Effector memory CD8-positive, alpha-beta T cell (primary cell): ENCODE measurements around the gene PDE8B.

Source experiments
- ATAC-seq: fragments of 150-1000 bp; cut with Tn5 transposase; replicated peaks from 2 replicates; pipeline ENCODE4 v1.10.0; 2021; ENCODE audit warnings: mild to moderate bottlenecking, moderate library complexity
- DNase-seq, 3 experiments: peaks; one replicate each; pipeline ENCODE4 v3.0.0; 2021
- H3K27ac Mint-ChIP-seq, 2 donors: one replicate each; pipeline ENCODE4 v1.8.0; 2022; ENCODE audit warnings: mild to moderate bottlenecking in 2 of 2, mixed read lengths in 2 of 2, moderate library complexity in 2 of 2
- H3K27me3 Mint-ChIP-seq, 2 donors: one replicate each; pipeline ENCODE4 v1.8.0; 2022; ENCODE audit warnings: mixed read lengths in 2 of 2
- H3K36me3 Mint-ChIP-seq: one replicate; pipeline ENCODE4 v1.8.0; 2022; ENCODE audit warnings: mild to moderate bottlenecking, moderate library complexity, mixed read lengths; ENCODE audit not compliant: insufficient read depth
- H3K4me1 Mint-ChIP-seq, 2 donors: one replicate each; pipeline ENCODE4 v1.8.0; 2022; ENCODE audit warnings: low read depth in 2 of 2, mixed read lengths in 2 of 2
- H3K4me3 Mint-ChIP-seq, 2 donors: one replicate each; pipeline ENCODE4 v1.8.0; 2022; ENCODE audit warnings: mild to moderate bottlenecking in 2 of 2, mixed read lengths in 2 of 2, moderate library complexity in 2 of 2
- H3K9me3 Mint-ChIP-seq, 2 donors: one replicate each; pipeline ENCODE4 v1.8.0; 2022; ENCODE audit warnings: mixed read lengths in 2 of 2

The PDE8B gene

GRCh38 chr5:77423022-77423750, 212.7 kb downstream of the PDE8B start:
- Mint-ChIP-seq H3K27me3 (peaks cover 3 to 5% of the 10 kb centered on the region in 2 donors), H3K36me3 (no peaks in the 10 kb centered on the region), H3K27ac (no peak overlapping the region), H3K4me3 (no peak overlapping the region), H3K4me1 (no peaks in the 10 kb centered on the region), H3K9me3 (no peaks in the 10 kb centered on the region)
- DNase-seq (no peak), ATAC-seq (no peak)

- Mint-ChIP-seq H3K36me3 (no peaks in the 10 kb centered on the region), H3K4me1 (no peaks in the 10 kb centered on the region), H3K27ac (no peak overlapping the region), H3K9me3 (no peaks in the 10 kb centered on the region), H3K27me3 (no peaks in the 10 kb centered on the region), H3K4me3 (no peak overlapping the region)
- ATAC-seq (no peak), DNase-seq (no peak)
Observed at GRCh38 chr5:77424921-77425320, 214.4 kb downstream of the PDE8B start.

- H3K36me3 Mint-ChIP-seq = no peaks in the 10 kb centered on the region
- no peak for DNase-seq
- ATAC-seq = no peak
Observed at GRCh38 chr5:77425420-77425819, 214.9 kb downstream of the PDE8B start.

GRCh38 chr5:77425998-77426659, 215.6 kb downstream of the PDE8B start:
- no peak for DNase-seq
- H3K27me3 Mint-ChIP-seq = no peaks in the 10 kb centered on the region
- no peak overlapping the region for H3K4me3 Mint-ChIP-seq
- ATAC-seq = no peak
- H3K4me1 Mint-ChIP-seq = no peaks in the 10 kb centered on the region
- no peak overlapping the region for H3K27ac Mint-ChIP-seq
- H3K9me3 Mint-ChIP-seq = no peaks in the 10 kb centered on the region
- no peaks in the 10 kb centered on the region for H3K36me3 Mint-ChIP-seq

More at GRCh38 chr5:77425420-77425819, 214.9 kb downstream of the PDE8B start:
- no peak overlapping the region for H3K4me3 Mint-ChIP-seq
- no peaks in the 10 kb centered on the region for H3K4me1 Mint-ChIP-seq
- H3K27ac Mint-ChIP-seq = no peak overlapping the region
- no peaks in the 10 kb centered on the region for H3K9me3 Mint-ChIP-seq
- H3K27me3 Mint-ChIP-seq = no peaks in the 10 kb centered on the region

- Mint-ChIP-seq H3K36me3 (no peaks in the 10 kb centered on the region), H3K4me1 (no peaks in the 10 kb centered on the region), H3K27me3 (no peaks in the 10 kb centered on the region), H3K27ac (no peak overlapping the region), H3K4me3 (no peak overlapping the region), H3K9me3 (no peaks in the 10 kb centered on the region)
- no peak for DNase-seq
- ATAC-seq = no peak
Observed at GRCh38 chr5:77426670-77427069, 216.2 kb downstream of the PDE8B start.

GRCh38 chr5:77427998-77428397, 217.5 kb downstream of the PDE8B start:
- Mint-ChIP-seq H3K36me3 (no peaks in the 10 kb centered on the region), H3K27me3 (no peaks in the 10 kb centered on the region), H3K9me3 (no peaks in the 10 kb centered on the region), H3K4me1 (no peaks in the 10 kb centered on the region), H3K27ac (no peak overlapping the region), H3K4me3 (no peak overlapping the region)
- DNase-seq (no peak), ATAC-seq (no peak)

- no peak overlapping the region for H3K27ac Mint-ChIP-seq
- DNase-seq (no peak), ATAC-seq (no peak)
- H3K9me3 Mint-ChIP-seq = no peaks in the 10 kb centered on the region
- no peaks in the 10 kb centered on the region for H3K36me3 Mint-ChIP-seq
- no peaks in the 10 kb centered on the region for H3K27me3 Mint-ChIP-seq
- H3K4me3 Mint-ChIP-seq = no peak overlapping the region
- no peaks in the 10 kb centered on the region for H3K4me1 Mint-ChIP-seq
Observed at GRCh38 chr5:77428526-77428925, 218.0 kb downstream of the PDE8B start.

GRCh38 chr5:77430726-77431125, 220.2 kb downstream of the PDE8B start:
- H3K27me3 Mint-ChIP-seq = no peaks in the 10 kb centered on the region
- ATAC-seq = no peak
- no peaks in the 10 kb centered on the region for H3K4me1 Mint-ChIP-seq
- H3K9me3 Mint-ChIP-seq = no peaks in the 10 kb centered on the region
- H3K36me3 Mint-ChIP-seq = peaks cover 11% of the 10 kb centered on the region
- no peak for DNase-seq
- H3K4me3 Mint-ChIP-seq = no peak overlapping the region
- no peak overlapping the region for H3K27ac Mint-ChIP-seq

GRCh38 chr5:77431286-77431685, 220.8 kb downstream of the PDE8B start:
- Mint-ChIP-seq H3K36me3 (peaks cover 11% of the 10 kb centered on the region), H3K4me3 (no peak overlapping the region), H3K27ac (no peak overlapping the region), H3K9me3 (no peaks in the 10 kb centered on the region), H3K27me3 (no peaks in the 10 kb centered on the region), H3K4me1 (no peaks in the 10 kb centered on the region)
- DNase-seq (no peak), ATAC-seq (no peak)

- Mint-ChIP-seq H3K4me1 (no peaks in the 10 kb centered on the region), H3K9me3 (no peaks in the 10 kb centered on the region), H3K36me3 (peaks cover 11% of the 10 kb centered on the region), H3K27me3 (no peaks in the 10 kb centered on the region), H3K4me3 (no peak overlapping the region), H3K27ac (no peak overlapping the region)
- DNase-seq = no peak
- no peak for ATAC-seq
Observed at GRCh38 chr5:77431719-77432118, 221.2 kb downstream of the PDE8B start.

GRCh38 chr5:77437194-77437593, 226.7 kb downstream of the PDE8B start:
- H3K27me3 Mint-ChIP-seq = no peaks in the 10 kb centered on the region

GRCh38 chr5:77438071-77438470, 227.6 kb downstream of the PDE8B start:
- ATAC-seq (no peak), DNase-seq (no peak)
- Mint-ChIP-seq H3K9me3 (no peaks in the 10 kb centered on the region), H3K36me3 (peaks cover 13% of the 10 kb centered on the region), H3K27me3 (no peaks in the 10 kb centered on the region), H3K4me1 (no peaks in the 10 kb centered on the region), H3K27ac (no peak overlapping the region), H3K4me3 (no peak overlapping the region)

More at GRCh38 chr5:77437194-77437593, 226.7 kb downstream of the PDE8B start:
- no peaks in the 10 kb centered on the region for H3K9me3 Mint-ChIP-seq
- H3K27ac Mint-ChIP-seq = no peak overlapping the region
- no peak overlapping the region for H3K4me3 Mint-ChIP-seq
- H3K4me1 Mint-ChIP-seq = no peaks in the 10 kb centered on the region
- DNase-seq (no peak), ATAC-seq (no peak)
- H3K36me3 Mint-ChIP-seq = peaks cover 13% of the 10 kb centered on the region

- H3K27me3 Mint-ChIP-seq = no peaks in the 10 kb centered on the region
- H3K27ac Mint-ChIP-seq = no peak overlapping the region
- H3K9me3 Mint-ChIP-seq = no peaks in the 10 kb centered on the region
- DNase-seq (no peak), ATAC-seq (no peak)
- peaks cover 16% of the 10 kb centered on the region for H3K36me3 Mint-ChIP-seq
- peaks cover 0 to 4% of the 10 kb centered on the region in 2 donors for H3K4me1 Mint-ChIP-seq
- H3K4me3 Mint-ChIP-seq = no peak overlapping the region
Observed at GRCh38 chr5:77443670-77444069, 233.2 kb downstream of the PDE8B start.

GRCh38 chr5:77444356-77444755, 233.9 kb downstream of the PDE8B start:
- Mint-ChIP-seq H3K9me3 (no peaks in the 10 kb centered on the region), H3K36me3 (peaks cover 16% of the 10 kb centered on the region), H3K4me3 (no peak overlapping the region), H3K27ac (no peak overlapping the region), H3K4me1 (peaks cover 0 to 4% of the 10 kb centered on the region in 2 donors), H3K27me3 (no peaks in the 10 kb centered on the region)
- no peak for DNase-seq
- no peak for ATAC-seq
